ENCODE data around the gene PADI6.

The PADI6 gene

GRCh38 chr1:17447501-17447992 is 75.6 kb downstream of the PADI6 start (continued):
- TF ChIP-seq PATZ1 (CRISPR knock-in tag; IDR thresholded peaks at IDR 0.05; ENCODE audit: borderline replicate concordance) (no peak), TCF4 (CRISPR knock-in tag; IDR thresholded peaks at IDR 0.05; ENCODE audit: borderline replicate concordance) (no peak), TOX (CRISPR knock-in tag; IDR thresholded peaks at IDR 0.05; ENCODE audit: borderline replicate concordance) (no peak), ZNF70 (CRISPR knock-in tag; IDR thresholded peaks at IDR 0.05) (no peak), ZNF8 (CRISPR knock-in tag; IDR thresholded peaks at IDR 0.05) (no peak), CREB5 (CRISPR knock-in tag; IDR thresholded peaks at IDR 0.05; ENCODE audit: low read depth) (no peak), ZC3H10 (CRISPR knock-in tag; IDR thresholded peaks at IDR 0.05) (no peak), CSDC2 (CRISPR knock-in tag; IDR thresholded peaks at IDR 0.05) (no peak), ZFP3 (CRISPR knock-in tag; IDR thresholded peaks at IDR 0.05) (no peak), ESRRG (CRISPR knock-in tag; IDR thresholded peaks at IDR 0.05) (no peak)

Data from SK-N-SH treated with all-trans-retinoic acid at 6 μM for 48 hours (cell line).